HEK293 (cell line): ENCODE results near the gene FAM120A.

ENCODE experiments used
- CTCF ChIA-PET: fragments of 350-600 bp; formaldehyde crosslinking; extraction: SDS; loops from one replicate; lab custom pipeline; 2021; ENCODE audit warnings: antibody characterized with exemption; lab: Yijun Ruan, JAX
- POLR2A ChIA-PET: fragments of 300-600 bp; formaldehyde crosslinking; extraction: SDS; loops from one replicate; lab custom pipeline; 2020; ENCODE audit warnings: antibody characterized with exemption, inconsistent platforms; lab: Yijun Ruan, JAX
- H3K27ac ChIP-seq: fragments of 200-500 bp; sonication (Bioruptor generic); 2 replicates; pipeline ENCODE4 v1.5.1; 2014; ENCODE audit warnings: low read depth, low read length, control low read depth, inconsistent platforms; ENCODE audit errors: extremely low read depth
- H3K36me3 ChIP-seq, 2 experiments: fragments of 200-500 bp in 1 of 2; sonication (Bioruptor generic) in 1 of 2; 1 replicate in 1 of 2; 2 replicates in 1 of 2; pipeline ENCODE4 v1.5.1; 2014 to 2017; ENCODE audit warnings: inconsistent platforms in 2 of 2, low read length in 2 of 2; ENCODE audit not compliant: control insufficient read depth in 2 of 2, insufficient read depth in 1 of 2
- H3K4me1 ChIP-seq: fragments of 200-500 bp; sonication (Bioruptor generic); 2 replicates; pipeline ENCODE4 v1.5.1; 2014; ENCODE audit warnings: mild to moderate bottlenecking, low read length, inconsistent platforms; ENCODE audit not compliant: control insufficient read depth, insufficient read depth
- H3K4me3 ChIP-seq: 2 replicates; pipeline ENCODE4 v1.5.1; 2011; ENCODE audit warnings: low read depth, mild to moderate bottlenecking, control low read depth, low read length, moderate library complexity
- H3K9me3 ChIP-seq: fragments of 200-500 bp; sonication (Bioruptor generic); 2 replicates; pipeline ENCODE4 v1.5.1; 2014; ENCODE audit warnings: low read depth, low read length, inconsistent platforms; ENCODE audit not compliant: control insufficient read depth, insufficient read depth
- EGR2 ChIP-seq: fragments of 450-650 bp; formaldehyde crosslinking; IDR thresholded peaks from 2 replicates; pipeline ENCODE4 v1.5.1; 2016; ENCODE audit warnings: low read depth, missing biosample characterization, missing genetic modification characterization
- FEZF1 ChIP-seq: fragments of 450-650 bp; formaldehyde crosslinking; IDR thresholded peaks from 2 replicates; pipeline ENCODE4 v1.5.1; 2016; ENCODE audit warnings: missing biosample characterization, missing genetic modification characterization
- KLF16 ChIP-seq: fragments of 450-650 bp; formaldehyde crosslinking; IDR thresholded peaks from 2 replicates; pipeline ENCODE4 v1.5.1; 2017; ENCODE audit warnings: missing biosample characterization, missing genetic modification characterization
- SCRT2 ChIP-seq: fragments of 450-650 bp; formaldehyde crosslinking; IDR thresholded peaks from 2 replicates; pipeline ENCODE4 v1.5.1; 2016; ENCODE audit warnings: missing biosample characterization, missing genetic modification characterization
- ZBTB26 ChIP-seq: fragments of 450-650 bp; formaldehyde crosslinking; optimal IDR thresholded peaks from 2 replicates; pipeline ENCODE3; 2016; ENCODE audit warnings: missing biosample characterization, mild to moderate bottlenecking, missing genetic modification characterization
- ZEB2 ChIP-seq: fragments of 450-650 bp; formaldehyde crosslinking; IDR thresholded peaks from 2 replicates; pipeline ENCODE4 v1.5.1; 2016; ENCODE audit warnings: missing biosample characterization, missing genetic modification characterization
- ZNF112 ChIP-seq: fragments of 450-650 bp; formaldehyde crosslinking; IDR thresholded peaks from 2 replicates; pipeline ENCODE4 v1.5.0; 2017; ENCODE audit warnings: missing biosample characterization, missing genetic modification characterization
- ZNF132 ChIP-seq: fragments of 450-650 bp; formaldehyde crosslinking; IDR thresholded peaks from 2 replicates; pipeline ENCODE4 v1.5.1; 2017; ENCODE audit warnings: missing biosample characterization, missing genetic modification characterization, borderline replicate concordance
- ZNF146 ChIP-seq: fragments of 450-650 bp; formaldehyde crosslinking; IDR thresholded peaks from 2 replicates; pipeline ENCODE4 v1.5.1; 2016; ENCODE audit warnings: missing biosample characterization, missing genetic modification characterization
- ZNF311 ChIP-seq: fragments of 450-650 bp; formaldehyde crosslinking; IDR thresholded peaks from 2 replicates; pipeline ENCODE4 v1.5.1; 2017; ENCODE audit warnings: missing biosample characterization, missing genetic modification characterization, borderline replicate concordance
- ZNF335 ChIP-seq: fragments of 450-650 bp; formaldehyde crosslinking; conservative IDR thresholded peaks from 2 replicates; pipeline ENCODE4 v1.5.1; 2016; ENCODE audit warnings: missing biosample characterization, missing genetic modification characterization
- ZNF423 ChIP-seq: fragments of 450-650 bp; formaldehyde crosslinking; IDR thresholded peaks from 2 replicates; pipeline ENCODE4 v1.5.1; 2016; ENCODE audit warnings: missing biosample characterization, missing genetic modification characterization
- ZNF521 ChIP-seq: fragments of 450-650 bp; formaldehyde crosslinking; IDR thresholded peaks from 2 replicates; pipeline ENCODE4 v1.5.1; 2017; ENCODE audit warnings: missing biosample characterization, mild to moderate bottlenecking, missing genetic modification characterization
- ZNF549 ChIP-seq: fragments of 450-650 bp; IDR thresholded peaks from 2 replicates; pipeline ENCODE4 v1.5.1; 2018; ENCODE audit warnings: missing biosample characterization, missing genetic modification characterization, mild to moderate bottlenecking, inconsistent platforms, moderate library complexity
- ZNF585B ChIP-seq: fragments of 450-650 bp; formaldehyde crosslinking; IDR thresholded peaks from 2 replicates; pipeline ENCODE4 v1.5.1; 2016; ENCODE audit warnings: missing biosample characterization, missing genetic modification characterization
- ZNF623 ChIP-seq: fragments of 450-650 bp; formaldehyde crosslinking; IDR thresholded peaks from 2 replicates; pipeline ENCODE4 v1.5.1; 2016; ENCODE audit warnings: missing biosample characterization, missing genetic modification characterization
- ZNF670 ChIP-seq: fragments of 450-650 bp; formaldehyde crosslinking; IDR thresholded peaks from 2 replicates; pipeline ENCODE4 v1.5.1; 2016; ENCODE audit warnings: missing biosample characterization, missing genetic modification characterization, low read depth
- ZNF692 ChIP-seq: fragments of 450-650 bp; formaldehyde crosslinking; IDR thresholded peaks from 2 replicates; pipeline ENCODE4 v1.5.1; 2016; ENCODE audit warnings: missing biosample characterization, missing genetic modification characterization
- ZNF707 ChIP-seq: fragments of 450-650 bp; formaldehyde crosslinking; IDR thresholded peaks from 2 replicates; pipeline ENCODE4 v1.5.1; 2016; ENCODE audit warnings: missing biosample characterization, missing genetic modification characterization
- ZSCAN4 ChIP-seq: fragments of 450-650 bp; formaldehyde crosslinking; IDR thresholded peaks from 2 replicates; pipeline ENCODE4 v1.5.1; 2017; ENCODE audit warnings: missing biosample characterization, missing genetic modification characterization

The FAM120A gene

GRCh38 chr9:93569621-93570174 lies 118.2 kb downstream of the FAM120A start:
- CTCF ChIA-PET = interaction anchor here (0.6 kb wide), 1 partner anchor 431 kb away, joined by 4 read pairs; no protein-coding TSS in a partner anchor
- no peak for TF ChIP-seq ZNF623 (tag by site-specific recombination)
- no peak for TF ChIP-seq KLF16 (tag by site-specific recombination)
- no peak for TF ChIP-seq ZNF311
- no peak for TF ChIP-seq FEZF1
- no peak for TF ChIP-seq ZNF692 (tag by site-specific recombination)
- TF ChIP-seq ZNF549 (tag by site-specific recombination) = no peak
- TF ChIP-seq ZNF707 (tag by site-specific recombination) = no peak
- no peak for TF ChIP-seq ZNF423 (tag by site-specific recombination)
- no peak for TF ChIP-seq ZNF670 (tag by site-specific recombination)
- no peak for TF ChIP-seq ZNF132 (tag by site-specific recombination)
- no peak for TF ChIP-seq ZNF112 (tag by site-specific recombination)
- no peak for TF ChIP-seq ZSCAN4 (tag by site-specific recombination)
- no peak for TF ChIP-seq ZNF585B (tag by site-specific recombination)
- TF ChIP-seq ZNF521 (tag by site-specific recombination) = no peak
- no peak for TF ChIP-seq SCRT2
- no peaks in the 10 kb centered on the region for H3K36me3 ChIP-seq
- H3K4me1 ChIP-seq = no peaks in the 10 kb centered on the region
- POLR2A ChIA-PET = no interaction called here
- no peaks in the 10 kb centered on the region for H3K9me3 ChIP-seq
- no peak overlapping the region for H3K4me3 ChIP-seq
- H3K27ac ChIP-seq = no peak overlapping the region

GRCh38 chr9:93572221-93572620 lies 120.7 kb downstream of the FAM120A start:
- TF ChIP-seq ZEB2 (tag by site-specific recombination) (no peak), EGR2 (no peak), ZBTB26 (tag by site-specific recombination) (no peak), ZNF146 (tag by site-specific recombination) (peak; percentile 34; the same call in 1 of the 2 replicates), ZNF335 (tag by site-specific recombination) (no peak)
- ChIA-PET POLR2A (no interaction called here), CTCF (no interaction called here)
- no peaks in the 10 kb centered on the region for H3K9me3 ChIP-seq
- no peak overlapping the region for H3K27ac ChIP-seq
- H3K36me3 ChIP-seq = no peaks in the 10 kb centered on the region
- H3K4me1 ChIP-seq = peaks cover 4% of the 10 kb centered on the region; the same call in 1 of the 2 replicates
- no peak overlapping the region for H3K4me3 ChIP-seq
